ENCODE results near the gene CCDC137. TPM values are rescaled to one million over a fixed set of nuclear protein-coding genes. Genes with fewer than 3 reads are reported as not detected.

Gene CCDC137
- total and polyA plus RNA-seq, 2 of the 13 experiments (the other 11 are each of a cell fraction or from before 2014, with no cell fraction given), result 14.6 to 39.1 TPM

- TF ChIP-seq ZBTB43 (CRISPR knock-in tag; conservative IDR thresholded peaks at IDR 0.05) (no peak), LRRFIP1 (CRISPR knock-in tag; conservative IDR thresholded peaks at IDR 0.05) (no peak), MED8 (CRISPR knock-in tag; IDR thresholded peaks at IDR 0.05; ENCODE audit: insufficient replicate concordance) (peak; percentile 69), BCLAF1 (IDR thresholded peaks at IDR 0.05) (no peak), IKZF1 (IDR thresholded peaks at IDR 0.05) (no peak), ZHX2 (IDR thresholded peaks at IDR 0.05; ENCODE audit: low read depth) (0 out of 2 replicates have a peak, but pooled peaks have one; percentile 39), ZHX2 (CRISPR knock-in tag; IDR thresholded peaks at IDR 0.05; ENCODE audit: borderline replicate concordance) (no peak), NFKBIZ (CRISPR knock-in tag; IDR thresholded peaks at IDR 0.05) (no peak), KLF16 (CRISPR knock-in tag; IDR thresholded peaks at IDR 0.05) (no peak), CHCHD3 (CRISPR knock-in tag; IDR thresholded peaks at IDR 0.05) (0 out of 2 replicates have a peak, but pooled peaks have one; percentile 63), RNF2 (conservative IDR thresholded peaks at IDR 0.05; ENCODE audit: low read depth) (no peak)
These were observed 44.2 kb downstream of the CCDC137 start (continued) for GRCh38 chr17:81710514-81711308.
